H1 (cell line): ENCODE results near the gene HBB. TPM values are rescaled to one million over a fixed set of nuclear protein-coding genes. Genes with fewer than 3 reads are reported as not detected.
A peak's percentile ranks its signal among the peaks of the same experiment; 100 is the strongest.
"Not testable (repeated sequence)": the region's sequence is repeated elsewhere in the genome, so short reads cannot be mapped to it uniquely, and the experiment has no call there.

ENCODE experiments used
- CTCF ChIA-PET: fragments of 300-600 bp; sonication (Branson Sonifier 250); formaldehyde crosslinking; loops from one replicate; lab custom pipeline; 2021; ENCODE audit not compliant: partially characterized antibody; lab: Charles Lee
- POLR2A ChIA-PET: fragments of 300-600 bp; sonication (Branson Sonifier 250); formaldehyde crosslinking; loops from one replicate; lab custom pipeline; 2021; ENCODE audit warnings: inconsistent platforms; ENCODE audit not compliant: partially characterized antibody; lab: Charles Lee
- DNase-seq, 2 experiments: peaks; one replicate each; pipeline versions ENCODE4 v3.0.0 to v3.0.0-alpha.2; 2010 to 2022; ENCODE audit warnings: low spot score in 2 of 2, low read depth in 1 of 2, mixed read lengths in 1 of 2
- FAIRE-seq: peaks from 2 replicates; lab custom pipeline; 2011; peaks lifted over from hg19 to GRCh38; lab: Jason Lieb, UNC
- H2AFZ ChIP-seq: 2 replicates; pipeline ENCODE4 v1.8.1; 2012; ENCODE audit warnings: low read length, inconsistent platforms
- H2AK5ac ChIP-seq: 2 replicates; pipeline ENCODE4 v1.6.1; 2013; ENCODE audit warnings: low read depth, low read length
- H2BK120ac ChIP-seq: replicated peaks from 2 replicates; pipeline ENCODE3; 2013; ENCODE audit warnings: low read depth, low read length, inconsistent platforms
- H2BK12ac ChIP-seq: 2 replicates; pipeline ENCODE4 v1.6.1; 2013; ENCODE audit warnings: low read depth, low read length
- H2BK15ac ChIP-seq: 2 replicates; pipeline ENCODE4 v1.6.1; 2013; ENCODE audit warnings: low read length
- H2BK20ac ChIP-seq: 2 replicates; pipeline ENCODE4 v1.6.1; 2013; ENCODE audit warnings: low read length
- H2BK5ac ChIP-seq: 2 replicates; pipeline ENCODE4 v1.6.1; 2013; ENCODE audit warnings: low read depth, low read length
- H3K14ac ChIP-seq: 2 replicates; pipeline ENCODE4 v1.6.1; 2013; ENCODE audit warnings: inconsistent platforms; ENCODE audit not compliant: insufficient read length
- H3K18ac ChIP-seq: 2 replicates; pipeline ENCODE4 v1.6.1; 2013; ENCODE audit warnings: low read length; ENCODE audit errors: extremely low read depth
- H3K23ac ChIP-seq: 2 replicates; pipeline ENCODE4 v1.6.1; 2013; ENCODE audit warnings: inconsistent platforms; ENCODE audit not compliant: insufficient read length
- H3K23me2 ChIP-seq: 2 replicates; pipeline ENCODE4 v1.6.1; 2013; ENCODE audit warnings: low read depth, low read length
- H3K27ac ChIP-seq: 2 replicates; pipeline ENCODE4 v1.6.1; 2011; ENCODE audit warnings: low read depth, low read length, inconsistent platforms
- H3K27me3 ChIP-seq, 4 experiments: replicated peaks in 1 of 4; 1 replicate in 1 of 4; 2 replicates in 3 of 4; pipeline versions ENCODE4 v1.6.1 to v1.8.1; 2011 to 2013; ENCODE audit warnings: low read length in 3 of 4, mild to moderate bottlenecking in 3 of 4, inconsistent platforms in 2 of 4, mixed read lengths in 2 of 4, moderate library complexity in 1 of 4; ENCODE audit not compliant: control insufficient read depth in 3 of 4, insufficient read depth in 3 of 4; ENCODE audit errors: extremely low read depth in 1 of 4
- H3K36me3 ChIP-seq, 4 experiments: 2 replicates each; pipeline versions ENCODE4 v1.6.1 to v1.8.1; 2011 to 2013; ENCODE audit warnings: mild to moderate bottlenecking in 4 of 4, low read length in 3 of 4, moderate library complexity in 2 of 4, control low read depth in 1 of 4, inconsistent platforms in 1 of 4; ENCODE audit not compliant: insufficient read depth in 4 of 4, control insufficient read depth in 2 of 4
- H3K4ac ChIP-seq: replicated peaks from 2 replicates; pipeline ENCODE3; 2013; ENCODE audit warnings: low read length, low read depth, mixed read lengths, inconsistent platforms; ENCODE audit not compliant: insufficient read length
- H3K4me1 ChIP-seq, 4 experiments: replicated peaks in 1 of 4; 1 replicate in 1 of 4; 2 replicates in 3 of 4; pipeline versions ENCODE4 v1.6.1 to v1.8.1; 2011 to 2013; ENCODE audit warnings: low read length in 3 of 4, inconsistent platforms in 2 of 4, mixed read lengths in 1 of 4; ENCODE audit not compliant: insufficient read depth in 4 of 4, control insufficient read depth in 3 of 4
- H3K4me2 ChIP-seq, 2 experiments: 2 replicates each; pipeline versions ENCODE4 v1.6.1 to v1.8.1; 2011 to 2013; ENCODE audit warnings: low read depth in 2 of 2, low read length in 2 of 2, control low read depth in 1 of 2, inconsistent platforms in 1 of 2, mild to moderate bottlenecking in 1 of 2; ENCODE audit not compliant: insufficient read depth in 1 of 2
- H3K4me3 ChIP-seq, 4 experiments: fragments of 200-600, 300-600 bp in 1 of 4; sonication (generic), shearing (Covaris generic), sonication (Bioruptor Twin) in 1 of 4; 2 replicates each; pipeline versions ENCODE4 v1.5.1 to v1.8.1; 2011 to 2016; ENCODE audit warnings: low read length in 4 of 4, low read depth in 3 of 4, control low read depth in 2 of 4, inconsistent platforms in 2 of 4, mild to moderate bottlenecking in 2 of 4, mixed read lengths in 1 of 4, moderate library complexity in 1 of 4; ENCODE audit not compliant: insufficient read depth in 2 of 4; ENCODE audit errors: extremely low read depth in 1 of 4
- H3K56ac ChIP-seq: replicated peaks from 2 replicates; pipeline ENCODE3; 2013; ENCODE audit warnings: low read depth, mild to moderate bottlenecking, mixed read lengths, low read length, inconsistent platforms; ENCODE audit not compliant: insufficient read length
- H3K79me1 ChIP-seq: 2 replicates; pipeline ENCODE4 v1.6.1; 2013; ENCODE audit warnings: low read depth, low read length, control low read depth
- H3K79me2 ChIP-seq, 2 experiments: 2 replicates each; pipeline versions ENCODE4 v1.6.1 to v1.8.1; 2012 to 2013; ENCODE audit warnings: low read length in 2 of 2, mild to moderate bottlenecking in 2 of 2, inconsistent platforms in 1 of 2; ENCODE audit not compliant: insufficient read depth in 2 of 2, control insufficient read depth in 1 of 2
- H3K9ac ChIP-seq, 4 experiments: replicated peaks in 1 of 4; 1 replicate in 1 of 4; 2 replicates in 3 of 4; pipeline versions ENCODE4 v1.6.1 to v1.8.1; 2011 to 2013; ENCODE audit warnings: low read depth in 3 of 4, low read length in 3 of 4, control low read depth in 2 of 4, mild to moderate bottlenecking in 2 of 4, moderate library complexity in 2 of 4, inconsistent platforms in 1 of 4; ENCODE audit errors: extremely low read depth in 1 of 4
- H3K9me3 ChIP-seq, 2 experiments: 2 replicates each; pipeline versions ENCODE4 v1.6.1 to v1.8.1; 2012 to 2013; ENCODE audit warnings: mild to moderate bottlenecking in 2 of 2, moderate library complexity in 2 of 2, control low read depth in 1 of 2, inconsistent platforms in 1 of 2, low read depth in 1 of 2, low read length in 1 of 2, mixed read lengths in 1 of 2; ENCODE audit not compliant: insufficient read depth in 2 of 2
- H4K20me1 ChIP-seq, 2 experiments: replicated peaks in 1 of 2; 2 replicates each; pipeline versions ENCODE3 to v1.8.1; 2011 to 2013; ENCODE audit warnings: inconsistent platforms in 2 of 2, low read length in 2 of 2, mild to moderate bottlenecking in 1 of 2; ENCODE audit not compliant: insufficient read depth in 2 of 2, control insufficient read depth in 1 of 2
- H4K5ac ChIP-seq: 2 replicates; pipeline ENCODE4 v1.6.1; 2013; ENCODE audit warnings: low read length, low read depth, mixed read lengths, inconsistent platforms; ENCODE audit not compliant: insufficient read length
- H4K8ac ChIP-seq: 2 replicates; pipeline ENCODE4 v1.8.0; 2013; ENCODE audit warnings: mild to moderate bottlenecking, moderate library complexity, low read length, inconsistent platforms; ENCODE audit not compliant: insufficient read depth; ENCODE audit errors: extremely low read depth
- H4K91ac ChIP-seq: replicated peaks from 2 replicates; pipeline ENCODE3; 2013; ENCODE audit warnings: low read length, mixed read lengths, inconsistent platforms; ENCODE audit not compliant: insufficient read length
- BCL11A ChIP-seq, 2 experiments: IDR thresholded peaks; one replicate each; pipeline ENCODE4 v1.6.1; 2011; ENCODE audit warnings: low read depth in 2 of 2, low read length in 2 of 2, mild to moderate bottlenecking in 2 of 2
- CHD2 ChIP-seq: IDR thresholded peaks from 2 replicates; pipeline ENCODE4 v1.6.1; 2012; ENCODE audit warnings: low read length, improper control_type of control experiment
- JUN ChIP-seq: IDR thresholded peaks from 2 replicates; pipeline ENCODE4 v1.6.1; 2011; ENCODE audit warnings: low read depth, mild to moderate bottlenecking, improper control_type of control experiment, low read length
- NANOG ChIP-seq: IDR thresholded peaks from 2 replicates; pipeline ENCODE4 v1.6.1; 2011; ENCODE audit warnings: low read length, low read depth, mild to moderate bottlenecking, inconsistent platforms; ENCODE audit not compliant: insufficient read depth, poor library complexity, severe bottlenecking
- PHF8 ChIP-seq: fragments of 200-600 bp; sonication (generic); conservative IDR thresholded peaks from 2 replicates; pipeline ENCODE4 v1.7.1; 2012; ENCODE audit warnings: low read depth, mild to moderate bottlenecking, inconsistent platforms, low read length, moderate library complexity
- TBP ChIP-seq: IDR thresholded peaks from 2 replicates; pipeline ENCODE4 v1.6.1; 2011; ENCODE audit warnings: low read depth, low read length, improper control_type of control experiment
- WGBS, 2 experiments: shearing (Covaris generic) in 1 of 2; methylation state at CpG; one replicate each; pipeline versions ENCODE4 v1.1.6 to v1.1.7; 2013 to 2015; ENCODE audit warnings: low lambda C conversion rate in 2 of 2, mixed read lengths in 2 of 2, inconsistent platforms in 1 of 2, low coverage in 1 of 2, missing lambda C conversion rate in 1 of 2; ENCODE audit not compliant: insufficient replicate concordance in 2 of 2, insufficient coverage in 1 of 2, insufficient read length in 1 of 2; ENCODE audit errors: extremely low coverage in 1 of 2, missing lambda C conversion rate in 1 of 2; 5-methylcytosine and 5-hydroxymethylcytosine counted together
- polyA plus RNA-seq, 7 experiments: library from polyadenylated mRNA; depleted of rRNA in 3 of 7; stranded (reverse) in 5 of 7; unstranded in 2 of 7; fragments of >200 nt in 5 of 7; fragments of 200-250 nt in 2 of 7; gene quantifications; 1 replicate in 5 of 7; 2 replicates in 1 of 7; 4 replicates in 1 of 7; pipeline versions ENCODE4 v1.2.1 to v1.2.3, GENCODE V29; 2011 to 2013; ENCODE audit warnings: missing spikeins in 2 of 7, mixed read lengths in 2 of 7
- total RNA-seq: library from RNA; stranded (reverse); fragmentation: NEBNext Ultra II Directional; extraction: Animal tissue kit (Norgen Biotek cat#: 25700); gene quantifications from 2 replicates; pipeline ENCODE4 v1.2.1, GENCODE V29; 2021

Gene HBB
- total and polyA plus RNA-seq, 2 of the 8 experiments (the other 6 are each of a cell fraction or from before 2014, with no cell fraction given): not detected

- TF ChIP-seq PHF8 (no peak), TBP (no peak), NANOG (peak; percentile 73), CHD2 (no peak), BCL11A (IDR thresholded peaks at IDR 0.05; ENCODE audit: low read depth in 2 of 2, low read length in 2 of 2) (no peak), JUN (no peak)
Observed at GRCh38 chr11:5257296-5257695, 30.4 kb upstream of the HBB start (continued).

- H4K91ac ChIP-seq, H4K20me1 ChIP-seq, CTCF ChIA-PET, H3K9me3 ChIP-seq, H3K4me2 ChIP-seq, H3K23me2 ChIP-seq, H2BK20ac ChIP-seq, H3K27ac ChIP-seq, H2BK12ac ChIP-seq, H3K23ac ChIP-seq, H3K79me2 ChIP-seq, H3K27me3 ChIP-seq, H2BK120ac ChIP-seq, H4K8ac ChIP-seq, H3K79me1 ChIP-seq, POLR2A ChIA-PET, H2BK5ac ChIP-seq, H3K9ac ChIP-seq, H2AFZ ChIP-seq, H3K56ac ChIP-seq, FAIRE-seq, H4K5ac ChIP-seq, H3K4ac ChIP-seq, H3K18ac ChIP-seq, H2AK5ac ChIP-seq, H3K4me3 ChIP-seq, H3K14ac ChIP-seq, DNase-seq, H3K36me3 ChIP-seq: not testable (repeated sequence)
- H3K4me1 ChIP-seq: peaks cover 3 to 11% (median 5%) of the 10 kb centered on the region in 4 experiments; a peak in 6 of 7 replicates
- WGBS, 2 experiments: 88% methylated on average over 4 of the region's 9 CpGs; no CpG with 5 or more reads in 1 of the 2 experiments
- H2BK15ac ChIP-seq: 0 out of 2 replicates have a peak within 1 kb of the TSS, but pooled peaks have one; percentile 5
Observed at GRCh38 chr11:5254646-5255413, 28.0 kb upstream of the HBB start, which contains the start of gene HBG2. Gene HBG2, minus strand, starts transcription at chr11:5254781. Its CDS starts 53 bp downstream, at chr11:5254728.
